ENCODE measurements around the gene CNPY1. TPM values are rescaled to one million over a fixed set of nuclear protein-coding genes. Genes with fewer than 3 reads are reported as not detected.

The CNPY1 gene
- total and polyA plus RNA-seq, 2 of the 8 experiments (the other 6 are each of a cell fraction or from before 2014, with no cell fraction given) = not detected

DNA sequence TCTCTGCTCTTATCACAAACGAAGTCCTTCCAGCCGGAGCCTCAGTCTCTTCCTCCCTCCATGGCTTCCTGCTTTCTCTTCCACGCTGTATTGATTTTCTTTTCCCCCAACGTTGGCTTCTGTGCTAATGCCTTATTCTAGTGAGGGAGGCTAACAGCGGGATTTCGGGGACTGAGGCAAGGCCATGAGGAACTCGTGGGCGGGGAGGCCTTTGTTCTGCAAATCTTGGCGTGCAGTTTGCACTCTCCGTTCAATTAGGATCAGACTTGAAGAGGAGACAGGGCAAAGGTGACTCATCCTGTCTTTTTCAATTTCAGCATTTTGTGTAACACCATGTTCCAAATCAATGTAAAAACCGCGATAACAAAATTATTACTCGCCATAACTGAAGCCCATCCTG, 63.1 kb downstream of the CNPY1 start:
- H3K4me3 ChIP-seq (ENCODE audit: extremely low read depth in 1 of 4, insufficient read depth in 2 of 4, low read depth in 3 of 4, low read length in 4 of 4) = no peak overlapping the region
- CTCF ChIA-PET (ENCODE audit: partially characterized antibody) = interaction anchor here (1.0 to 1.3 kb wide), 2 partner anchors 11 to 556 kb away, joined by 3 to 7 read pairs; no protein-coding TSS in a partner anchor
- no peaks in the 10 kb centered on the region for H4K20me1 ChIP-seq (replicated peaks in 1 of 2; ENCODE audit: control insufficient read depth in 1 of 2, insufficient read depth in 2 of 2, low read length in 2 of 2)
- no peak overlapping the region for H4K8ac ChIP-seq (ENCODE audit: extremely low read depth, insufficient read depth, low read length)
- H3K56ac ChIP-seq (replicated peaks; ENCODE audit: insufficient read length, low read depth, low read length) = no peak overlapping the region
- no peak overlapping the region for H4K91ac ChIP-seq (replicated peaks; ENCODE audit: insufficient read length, low read length)
- H3K23me2 ChIP-seq (ENCODE audit: low read depth, low read length) = no peaks in the 10 kb centered on the region
- DNase-seq (ENCODE audit: low read depth in 1 of 2, low spot score in 2 of 2) = no peak
- peaks cover 2 to 48% (median 37%) of the 10 kb centered on the region in 4 experiments for H3K27me3 ChIP-seq (replicated peaks in 1 of 4; ENCODE audit: control insufficient read depth in 3 of 4, extremely low read depth in 1 of 4, insufficient read depth in 3 of 4, low read length in 3 of 4)
- H3K4me2 ChIP-seq (ENCODE audit: insufficient read depth in 1 of 2, low read depth in 2 of 2, low read length in 2 of 2) = peak overlapping the region; percentile 4 to 30; a peak in 2 of 4 replicates
- H3K79me1 ChIP-seq (ENCODE audit: low read depth, low read length) = no peaks in the 10 kb centered on the region
- H3K4ac ChIP-seq (replicated peaks; ENCODE audit: insufficient read length, low read depth, low read length) = no peak overlapping the region
- H2BK20ac ChIP-seq (ENCODE audit: low read length) = no peak overlapping the region
- H3K9me3 ChIP-seq (ENCODE audit: insufficient read depth in 2 of 2, low read depth in 1 of 2, low read length in 1 of 2) = no peaks in the 10 kb centered on the region
- peak; percentile 64; the same call in 1 of the 2 replicates for TF ChIP-seq EGR1 (IDR thresholded peaks at IDR 0.05; ENCODE audit: borderline replicate concordance, low read depth, low read length)
- TF ChIP-seq CTBP2 (IDR thresholded peaks at IDR 0.05; ENCODE audit: borderline replicate concordance, insufficient read depth, insufficient read length, low read length) = no peak
- no peak for TF ChIP-seq SP2 (IDR thresholded peaks at IDR 0.05; ENCODE audit: low read length)
- TF ChIP-seq, protein P1, sequence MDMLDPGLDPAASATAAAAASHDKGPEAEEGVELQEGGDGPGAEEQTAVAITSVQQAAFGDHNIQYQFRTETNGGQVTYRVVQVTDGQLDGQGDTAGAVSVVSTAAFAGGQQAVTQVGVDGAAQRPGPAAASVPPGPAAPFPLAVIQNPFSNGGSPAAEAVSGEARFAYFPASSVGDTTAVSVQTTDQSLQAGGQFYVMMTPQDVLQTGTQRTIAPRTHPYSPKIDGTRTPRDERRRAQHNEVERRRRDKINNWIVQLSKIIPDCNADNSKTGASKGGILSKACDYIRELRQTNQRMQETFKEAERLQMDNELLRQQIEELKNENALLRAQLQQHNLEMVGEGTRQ (IDR thresholded peaks at IDR 0.05; ENCODE audit: low read length) = no peak
- H3K14ac ChIP-seq (ENCODE audit: insufficient read length) = no peak overlapping the region
- H3K18ac ChIP-seq (ENCODE audit: extremely low read depth, low read length) = no peak overlapping the region
- H3K9ac ChIP-seq (replicated peaks in 1 of 4; ENCODE audit: extremely low read depth in 1 of 4, low read depth in 3 of 4, low read length in 3 of 4) = no peak overlapping the region
- 33% methylated on average over 13 of the region's 13 CpGs; no CpG with 5 or more reads in 1 of the 2 experiments for WGBS, 2 experiments (ENCODE audit: extremely low coverage in 1 of 2, insufficient coverage in 1 of 2, insufficient read length in 1 of 2, insufficient replicate concordance in 2 of 2, low coverage in 1 of 2, low lambda C conversion rate in 2 of 2, missing lambda C conversion rate in 1 of 2)
- H2AK5ac ChIP-seq (ENCODE audit: low read depth, low read length) = no peak overlapping the region
- POLR2A ChIA-PET (ENCODE audit: partially characterized antibody) = no interaction called here
- H2BK120ac ChIP-seq (replicated peaks; ENCODE audit: low read depth, low read length) = no peak overlapping the region
- no peak overlapping the region for H3K27ac ChIP-seq (ENCODE audit: low read depth, low read length)
- H3K23ac ChIP-seq (ENCODE audit: insufficient read length) = no peak overlapping the region
- no peak overlapping the region for H2BK12ac ChIP-seq (ENCODE audit: low read depth, low read length)
- H4K5ac ChIP-seq (ENCODE audit: insufficient read length, low read depth, low read length) = no peak overlapping the region
- H2AFZ ChIP-seq (ENCODE audit: low read length) = no peak overlapping the region
- no peaks in the 10 kb centered on the region for H3K79me2 ChIP-seq (ENCODE audit: control insufficient read depth in 1 of 2, insufficient read depth in 2 of 2, low read length in 2 of 2)
- no peak overlapping the region for H2BK15ac ChIP-seq (ENCODE audit: low read length)
- H3K4me1 ChIP-seq (replicated peaks in 1 of 4; ENCODE audit: control insufficient read depth in 3 of 4, insufficient read depth in 4 of 4, low read length in 3 of 4) = peaks cover 0 to 6% (median 3%) of the 10 kb centered on the region in 4 experiments; a peak in 4 of 7 replicates
- no peak for FAIRE-seq
- no peaks in the 10 kb centered on the region; a peak in 1 of 8 replicates for H3K36me3 ChIP-seq (ENCODE audit: control insufficient read depth in 2 of 4, insufficient read depth in 4 of 4, low read length in 3 of 4)
- no peak overlapping the region for H2BK5ac ChIP-seq (ENCODE audit: low read depth, low read length)

Measured in H1 (cell line).